GM23248 (cell line): Measurements from ENCODE around the gene LIX1.

Source experiments
- EZH2 ChIP-seq: fragments of 200-600 bp; sonication (generic); IDR thresholded peaks from 2 replicates; pipeline ENCODE4 v1.6.1; 2018; ENCODE audit warnings: antibody characterized with exemption, mild to moderate bottlenecking; ENCODE audit not compliant: insufficient read depth, poor library complexity, severe bottlenecking
- EZH2phosphoT487 ChIP-seq: fragments of 200-600 bp; sonication (generic); IDR thresholded peaks from 2 replicates; pipeline ENCODE4 v1.6.1; 2018; ENCODE audit warnings: antibody characterized with exemption, moderate library complexity, mild to moderate bottlenecking, low read depth; ENCODE audit not compliant: insufficient read depth

DNA sequence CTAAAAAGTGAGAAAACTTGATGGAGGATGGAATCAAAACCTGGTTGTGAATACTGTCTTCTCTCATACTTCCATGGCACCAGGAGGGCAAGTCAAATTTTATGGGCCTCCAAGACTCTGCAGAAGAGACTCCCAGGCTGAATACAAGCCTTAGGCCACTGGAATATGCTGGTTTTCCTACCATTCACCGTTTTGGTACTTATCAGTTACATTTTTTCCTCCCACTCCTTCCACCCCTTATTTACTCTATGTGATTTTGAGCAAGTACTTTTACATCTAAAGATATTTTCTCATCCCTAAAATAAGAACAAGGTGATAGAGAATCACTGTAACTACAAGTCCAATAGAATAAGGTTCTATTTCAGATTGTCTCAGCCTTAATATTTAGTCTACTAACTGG is 8.0 kb upstream of the LIX1 start:
- TF ChIP-seq EZH2 (no peak), EZH2phosphoT487 (no peak)
